HUES48 (cell line): ENCODE data around the gene SPATA33.
"Not testable (repeated sequence)": the region's sequence is repeated elsewhere in the genome, so short reads cannot be mapped to it uniquely, and the experiment has no call there.

ENCODE experiments used
- H3K27ac ChIP-seq: one replicate; pipeline ENCODE4 v1.7.0; 2013; ENCODE audit warnings: low read depth, low read length, inconsistent platforms
- H3K27me3 ChIP-seq: 2 replicates; pipeline ENCODE4 v1.6.1; 2013; ENCODE audit warnings: mild to moderate bottlenecking, low read length; ENCODE audit not compliant: control insufficient read depth, insufficient read depth
- H3K36me3 ChIP-seq: 2 replicates; pipeline ENCODE4 v1.6.1; 2013; ENCODE audit warnings: low read length; ENCODE audit not compliant: control insufficient read depth, insufficient read depth
- H3K4me1 ChIP-seq: 2 replicates; pipeline ENCODE4 v1.6.1; 2013; ENCODE audit warnings: mild to moderate bottlenecking, low read length; ENCODE audit not compliant: control insufficient read depth, insufficient read depth
- H3K4me3 ChIP-seq: 2 replicates; pipeline ENCODE4 v1.5.1; 2013; ENCODE audit warnings: mild to moderate bottlenecking, low read depth, low read length
- H3K9ac ChIP-seq: 2 replicates; pipeline ENCODE4 v1.6.1; 2013; ENCODE audit warnings: mild to moderate bottlenecking, low read depth, low read length, moderate library complexity
- H3K9me3 ChIP-seq: 2 replicates; pipeline ENCODE4 v1.6.1; 2013; ENCODE audit warnings: low read length; ENCODE audit not compliant: control insufficient read depth, insufficient read depth

SPATA33 gene

DNA sequence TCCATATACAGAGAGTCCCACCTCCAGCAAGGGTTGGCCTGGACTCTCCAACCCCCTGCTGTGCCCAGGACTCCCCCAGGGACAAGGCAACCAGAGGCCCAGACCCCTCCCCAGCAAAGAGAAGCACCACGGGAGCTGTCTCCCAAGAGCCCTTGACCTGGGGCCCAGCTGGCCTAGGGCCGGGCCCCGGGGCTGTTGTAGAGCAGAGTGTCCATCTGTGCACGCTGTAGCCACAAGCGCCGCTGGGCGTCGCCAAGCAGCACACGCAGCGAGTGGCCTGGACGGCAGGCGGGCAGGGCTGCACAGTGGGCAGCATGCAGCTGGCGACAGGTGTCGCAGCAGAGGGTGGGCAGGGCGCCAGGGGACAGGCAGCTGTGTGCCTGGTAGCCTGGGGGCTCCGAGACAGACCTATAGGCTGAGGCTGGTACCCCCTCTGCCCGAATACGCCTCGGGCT is 39.6 kb downstream of the SPATA33 start:
- H3K27me3 ChIP-seq: no peaks in the 10 kb centered on the region
- H3K27ac ChIP-seq: no peak overlapping the region
- H3K36me3 ChIP-seq: peaks cover 40% of the 10 kb centered on the region
- no peak overlapping the region for H3K4me3 ChIP-seq
- H3K9ac ChIP-seq: no peak overlapping the region
- H3K4me1 ChIP-seq: peaks cover 8% of the 10 kb centered on the region
- H3K9me3 ChIP-seq: no peaks in the 10 kb centered on the region

DNA sequence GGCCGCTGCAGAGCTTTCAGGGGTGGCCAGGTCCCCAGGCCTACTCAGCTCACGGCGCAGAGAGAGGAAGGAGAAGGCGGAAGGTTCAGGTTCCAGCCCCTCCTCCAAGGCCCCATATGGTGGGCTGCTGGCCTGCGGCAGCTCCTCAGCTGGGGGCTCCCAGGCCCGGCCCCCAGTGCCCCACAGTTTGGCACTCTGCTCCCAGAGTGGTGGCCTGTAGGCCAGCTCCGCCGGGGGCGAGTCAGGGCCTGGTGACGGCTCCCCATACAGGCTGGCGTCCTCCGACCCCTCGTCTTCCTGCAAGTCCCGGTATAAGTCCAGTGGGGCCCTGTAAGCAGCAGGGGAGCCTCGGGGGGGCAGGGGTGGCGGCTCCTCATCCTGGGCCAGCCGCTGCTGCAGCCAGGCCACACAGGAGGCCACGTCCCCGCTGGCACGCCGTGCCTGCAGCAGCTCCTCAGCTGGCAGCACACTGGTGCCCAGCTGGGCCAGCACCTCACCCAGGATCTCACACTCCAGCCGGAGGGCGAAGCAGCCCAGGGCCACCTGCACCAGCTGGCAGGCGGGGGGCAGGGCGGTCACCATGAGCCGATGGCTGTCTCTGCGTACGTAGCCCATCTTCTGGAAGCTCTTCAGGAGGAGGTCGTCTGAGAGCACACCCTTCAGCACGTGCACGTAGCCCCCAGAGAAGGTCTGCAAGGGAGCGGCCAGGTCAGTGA is 40.1 kb downstream of the SPATA33 start:
- Histone ChIP-seq H3K9me3 (no peaks in the 10 kb centered on the region), H3K27ac (no peak overlapping the region), H3K9ac (no peak overlapping the region), H3K36me3 (peaks cover 36% of the 10 kb centered on the region), H3K27me3 (no peaks in the 10 kb centered on the region), H3K4me3 (no peak overlapping the region), H3K4me1 (peaks cover 8% of the 10 kb centered on the region)

DNA sequence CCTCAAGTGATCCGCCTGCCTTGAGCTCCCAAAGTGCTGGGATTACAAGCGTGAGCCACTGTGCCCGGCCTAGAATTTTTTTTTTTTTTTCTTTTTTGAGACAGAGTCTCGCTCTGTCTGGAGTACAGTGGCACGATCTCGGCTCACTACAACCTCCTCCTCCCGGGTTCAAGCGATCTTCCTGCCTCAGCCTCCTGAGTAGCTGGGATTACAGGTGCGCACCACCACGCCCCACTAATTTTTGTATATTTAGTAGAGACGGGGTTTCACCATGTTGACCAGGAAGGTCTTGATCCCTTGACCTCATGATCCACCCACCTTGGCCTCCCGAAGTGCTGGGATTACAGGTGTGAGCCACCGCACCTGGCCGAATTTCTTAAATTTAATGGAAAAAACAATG is 41.1 kb downstream of the SPATA33 start:
- not testable (repeated sequence) for H3K4me3 ChIP-seq, H3K4me1 ChIP-seq, H3K9me3 ChIP-seq, H3K9ac ChIP-seq, H3K27me3 ChIP-seq, H3K27ac ChIP-seq
- peaks cover 29% of the 10 kb centered on the region for H3K36me3 ChIP-seq

DNA sequence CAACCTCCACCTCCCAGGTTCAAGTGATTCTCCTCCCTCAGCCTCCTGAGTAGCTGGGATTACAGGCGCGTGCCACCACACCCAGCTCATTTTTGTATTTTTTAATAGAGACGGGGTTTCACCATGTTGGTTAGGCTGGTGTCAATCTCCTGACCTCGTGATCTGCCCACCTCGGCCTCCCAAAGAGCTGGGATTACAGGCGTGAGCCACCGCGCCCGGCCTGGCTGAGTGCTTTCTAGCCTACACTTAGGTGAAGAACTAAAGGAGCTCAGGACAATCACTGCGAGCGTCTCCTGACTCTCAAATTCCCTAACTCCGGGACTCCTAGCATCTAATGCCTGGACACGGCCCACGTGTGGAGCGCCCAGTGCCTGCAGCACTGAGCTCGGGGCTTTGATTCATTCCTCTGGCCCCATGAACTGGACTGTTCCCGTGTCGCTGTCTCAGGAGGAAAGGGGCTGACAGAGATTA is 42.0 kb downstream of the SPATA33 start:
- peak overlapping the region; percentile 39 for H3K9ac ChIP-seq
- H3K4me1 ChIP-seq, H3K9me3 ChIP-seq, H3K27me3 ChIP-seq: not testable (repeated sequence)
- H3K27ac ChIP-seq: peak overlapping the region; percentile 79
- peaks cover 22% of the 10 kb centered on the region for H3K36me3 ChIP-seq
- peak overlapping the region; percentile 27; the same call in 1 of the 2 replicates for H3K4me3 ChIP-seq

DNA sequence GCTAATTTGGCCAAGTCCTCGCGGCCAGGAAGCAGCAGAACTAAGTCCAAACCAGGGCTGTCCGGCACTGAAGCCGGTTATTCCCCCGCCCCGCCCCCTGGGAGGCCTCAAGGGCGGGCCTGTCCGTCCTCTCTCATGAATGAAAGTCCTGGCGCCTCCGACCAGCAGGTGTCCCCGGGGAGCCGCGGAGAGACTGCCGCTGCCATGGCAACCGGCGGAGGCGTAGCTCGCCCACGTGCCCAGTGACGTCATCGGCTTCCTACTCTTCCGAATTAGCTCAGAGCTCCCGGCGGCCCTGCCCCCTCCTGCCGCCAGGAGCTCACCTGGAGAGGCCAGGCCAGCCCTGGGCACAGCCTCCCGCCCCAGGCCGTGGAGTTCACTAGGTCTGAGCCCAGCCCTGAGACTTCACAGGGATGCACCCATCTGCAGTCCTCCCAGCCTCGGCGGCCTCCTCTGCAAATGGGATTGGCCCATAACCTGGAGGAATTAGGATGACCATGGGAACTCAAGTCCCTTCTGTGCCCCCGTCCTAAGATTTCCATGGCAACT is 42.5 kb downstream of the SPATA33 start:
- H3K9me3 ChIP-seq: no peaks in the 10 kb centered on the region
- H3K27ac ChIP-seq: peak overlapping the region; percentile 85
- H3K9ac ChIP-seq: peak overlapping the region; percentile 39
- peaks cover 15% of the 10 kb centered on the region for H3K27me3 ChIP-seq
- peak overlapping the region; percentile 95 for H3K4me3 ChIP-seq
- H3K36me3 ChIP-seq: peaks cover 19% of the 10 kb centered on the region
- peaks cover 8% of the 10 kb centered on the region for H3K4me1 ChIP-seq

DNA sequence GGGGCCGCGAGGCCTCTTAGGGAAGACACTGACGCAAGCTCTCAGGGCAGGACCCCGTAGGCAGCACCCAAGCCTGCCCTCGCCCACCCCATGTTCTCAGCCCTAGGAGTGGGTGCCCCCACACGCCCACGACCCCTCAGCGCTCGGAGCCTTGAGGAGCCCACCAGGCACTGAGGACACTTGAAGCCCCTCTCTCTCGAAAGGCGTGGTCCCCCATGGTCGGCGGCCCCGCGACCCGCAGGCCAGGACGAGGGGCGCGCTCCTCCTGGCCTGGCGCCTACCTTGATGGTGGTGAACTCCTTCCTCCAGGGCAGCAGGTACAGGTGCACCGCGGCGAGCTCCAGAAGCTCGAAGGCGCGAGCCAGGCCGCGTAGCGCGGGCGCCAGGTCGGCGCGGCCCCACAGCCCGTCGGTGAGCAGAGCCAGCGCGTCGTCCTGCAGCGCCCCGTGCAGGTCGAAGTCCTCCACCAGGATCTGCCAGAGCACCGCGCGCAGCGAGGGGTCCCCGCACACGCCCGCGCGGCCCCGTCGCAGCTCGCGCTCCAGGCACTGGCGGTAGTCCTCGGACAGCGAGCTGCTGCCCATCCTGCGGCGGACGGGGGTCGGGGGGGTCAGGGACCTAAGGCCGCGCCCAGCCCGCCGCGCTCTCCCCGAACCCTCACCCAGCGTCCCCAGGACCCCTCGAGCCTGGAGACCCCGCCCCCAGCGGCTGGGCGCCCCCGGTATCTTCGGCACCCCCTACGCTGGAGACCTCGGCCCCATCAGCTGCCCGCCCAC is 43.2 kb downstream of the SPATA33 start:
- Histone ChIP-seq H3K4me3 (peak overlapping the region; percentile 95), H3K9me3 (no peaks in the 10 kb centered on the region), H3K36me3 (peaks cover 12% of the 10 kb centered on the region), H3K27ac (peak overlapping the region; percentile 85), H3K27me3 (peaks cover 15% of the 10 kb centered on the region), H3K9ac (peak overlapping the region; percentile 37; the same call in 1 of the 2 replicates), H3K4me1 (peaks cover 8% of the 10 kb centered on the region)

DNA sequence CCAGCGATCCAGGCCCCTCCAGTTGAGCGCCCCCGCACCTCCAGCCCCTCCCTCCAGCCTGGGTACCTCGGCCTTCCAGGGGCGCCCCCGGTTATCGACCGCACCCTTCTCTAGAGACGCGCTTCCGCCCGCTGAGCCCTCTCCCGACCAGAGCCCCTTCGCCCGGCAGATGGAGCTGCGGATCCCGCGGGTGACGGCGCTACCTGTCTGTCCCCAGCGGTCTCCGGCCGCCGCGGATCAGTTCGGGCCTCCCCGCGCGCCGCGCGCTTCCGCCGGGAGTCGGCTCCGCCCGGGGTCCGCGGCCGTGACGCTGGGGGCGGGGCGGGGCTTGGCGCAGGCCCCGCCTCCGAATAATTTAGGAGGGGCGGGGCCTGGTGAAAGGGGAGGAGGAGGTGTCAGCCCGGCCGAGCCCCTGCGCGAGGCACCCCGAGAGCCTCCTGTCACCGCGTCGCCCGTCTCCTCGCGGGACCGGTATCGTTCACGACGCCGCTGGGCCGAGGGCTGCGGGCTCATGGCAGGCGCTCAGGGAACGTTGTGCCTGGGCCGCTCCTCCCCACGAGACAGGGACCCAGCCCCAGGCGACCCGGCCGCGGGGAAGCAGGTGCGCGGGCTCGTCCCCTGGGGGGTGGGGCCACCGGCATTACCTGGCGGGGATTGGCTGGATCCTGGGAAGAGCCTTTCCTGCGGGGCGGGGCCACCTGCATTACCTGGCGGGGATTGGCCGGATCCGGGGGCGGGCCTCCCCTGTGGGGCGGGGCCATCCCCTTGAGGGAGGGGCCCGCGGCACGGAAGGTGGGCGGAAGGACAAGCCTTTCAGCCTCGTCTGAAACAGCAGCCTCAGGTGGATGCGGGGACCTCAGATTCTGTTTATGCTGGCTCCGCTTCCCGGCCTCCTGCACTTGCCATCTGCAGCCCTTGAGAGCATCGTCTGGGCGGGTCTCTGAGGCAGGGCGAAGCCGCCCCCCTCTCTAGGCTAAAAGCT is 44.1 kb downstream of the SPATA33 start, which contains the start of gene SPATA2L:
Gene SPATA2L, minus strand, starts transcription at position 281 of the 982 bp plus-strand sequence. CDS start 473 bp downstream, outside the sequence.
- no peaks in the 10 kb centered on the region for H3K9me3 ChIP-seq
- H3K4me1 ChIP-seq: peaks cover 8% of the 10 kb centered on the region
- H3K27me3 ChIP-seq: peaks cover 15% of the 10 kb centered on the region
- peak within 1 kb of the TSS; percentile 95 for H3K4me3 ChIP-seq
- peak within 1 kb of the TSS; percentile 85 for H3K27ac ChIP-seq
- H3K9ac ChIP-seq: peak within 1 kb of the TSS; percentile 37; the same call in 1 of the 2 replicates
- peaks cover 6% of the 10 kb centered on the region; the same call in 1 of the 2 replicates for H3K36me3 ChIP-seq

DNA sequence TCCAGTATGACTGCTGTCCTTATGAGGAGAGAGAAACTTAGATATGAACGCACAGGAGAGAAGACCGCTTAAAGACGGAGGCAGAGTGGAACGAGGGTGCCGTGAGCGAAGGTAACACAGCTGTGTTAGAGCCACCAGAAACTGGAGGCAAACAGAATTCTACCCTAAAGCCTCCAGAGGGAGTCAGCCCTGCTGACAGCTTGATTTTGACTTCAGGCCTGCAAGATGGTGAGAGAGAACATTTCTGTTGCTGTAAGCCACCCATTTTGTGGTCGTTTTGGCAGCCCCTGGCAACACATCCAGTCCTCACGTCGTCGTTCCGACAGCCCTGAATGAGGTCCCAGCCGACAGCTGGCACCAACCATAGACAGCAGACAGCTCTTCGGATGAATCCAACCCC is 46.6 kb downstream of the SPATA33 start:
- H3K9ac ChIP-seq: no peak overlapping the region
- 0 out of 2 replicates have a peak, but pooled peaks cover under 1% of the 10 kb centered on the region for H3K36me3 ChIP-seq
- peaks cover 12% of the 10 kb centered on the region for H3K4me1 ChIP-seq
- no peak overlapping the region for H3K27ac ChIP-seq
- H3K9me3 ChIP-seq: no peaks in the 10 kb centered on the region
- H3K27me3 ChIP-seq: peaks cover 17% of the 10 kb centered on the region
- no peak overlapping the region for H3K4me3 ChIP-seq

DNA sequence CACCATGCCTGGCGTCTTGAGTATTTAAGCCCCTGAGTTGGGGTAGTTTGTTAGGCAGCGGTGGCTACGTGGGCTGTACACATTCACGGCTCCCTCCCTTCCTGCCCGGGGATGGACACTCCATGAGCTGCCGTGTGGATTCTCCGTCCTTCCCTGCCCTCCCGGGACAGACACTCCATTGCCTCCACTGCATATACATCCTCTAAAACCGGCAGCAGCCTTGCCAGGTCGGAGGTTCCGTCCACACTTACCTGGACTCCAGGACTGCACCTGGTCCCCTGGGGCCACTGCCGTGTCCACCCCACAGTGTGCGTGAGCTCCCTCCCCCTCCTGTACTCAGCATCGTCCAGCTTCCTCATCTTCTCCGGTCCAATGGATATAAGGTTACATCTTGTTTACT is 47.4 kb downstream of the SPATA33 start:
- H3K9me3 ChIP-seq: no peaks in the 10 kb centered on the region
- peaks cover 17% of the 10 kb centered on the region for H3K27me3 ChIP-seq
- no peak overlapping the region for H3K9ac ChIP-seq
- H3K4me1 ChIP-seq: peaks cover 13% of the 10 kb centered on the region
- H3K4me3 ChIP-seq: no peak overlapping the region
- H3K36me3 ChIP-seq: no peaks in the 10 kb centered on the region
- H3K27ac ChIP-seq: no peak overlapping the region
